K562 (cell line): ENCODE data around the gene IFT122. TPM values are rescaled to one million over a fixed set of nuclear protein-coding genes. Genes with fewer than 3 reads are reported as not detected.

Experiments
- ATAC-seq: fragments of 200-7000 bp; cut with Tn5 transposase; 3 replicates; pipeline ENCODE4 v1.9.1; 2020; ENCODE audit warnings: moderate library complexity
- BruUV-seq: library from RNA; stranded (reverse); fragments of 400-500 nt; replicated peaks from 2 replicates; lab custom pipeline; 2021; lab: Mats Ljungman, UMichigan
- CTCF ChIA-PET: fragments of 300-600 bp; formaldehyde crosslinking; extraction: SDS; loops from one replicate; lab custom pipeline; 2021; ENCODE audit warnings: low intra/inter-chr PET ratio; lab: Yijun Ruan, JAX
- POLR2A ChIA-PET: fragments of 300-600, 350-650 bp; sonication (Branson Sonifier 250); formaldehyde crosslinking; extraction: SDS; loops from one replicate; lab custom pipeline; 2021; ENCODE audit warnings: antibody characterized with exemption, inconsistent platforms; lab: Yijun Ruan, JAX
- DNase-seq, 4 experiments: peaks; one replicate each; pipeline versions ENCODE4 v3.0.0 to v3.0.0-alpha.2; 2011 to 2018; ENCODE audit warnings: low spot score in 3 of 4, mixed read lengths in 3 of 4; ENCODE audit errors: extremely low read depth in 1 of 4
- FAIRE-seq: peaks from 2 replicates; lab custom pipeline; 2011; peaks lifted over from hg19 to GRCh38; lab: Jason Lieb, UNC
- H2AFZ ChIP-seq: 2 replicates; pipeline ENCODE4 v1.6.0; 2011; ENCODE audit warnings: low read depth, low read length, control low read depth, inconsistent platforms
- H3K27ac ChIP-seq: fragments of 200-600 bp; 3 replicates; pipeline ENCODE4 v1.8.0; 2011; ENCODE audit warnings: low read depth, mild to moderate bottlenecking, control low read depth, inconsistent platforms, low read length, moderate library complexity, mixed read lengths; ENCODE audit errors: extremely low read depth
- H3K27me3 ChIP-seq, 2 experiments: fragments of 300-600 bp in 1 of 2; 2 replicates in 1 of 2; 3 replicates in 1 of 2; pipeline versions ENCODE4 v1.6.0 to v1.8.0; 2011; ENCODE audit warnings: inconsistent platforms in 2 of 2, low read length in 2 of 2, mild to moderate bottlenecking in 1 of 2, mixed read lengths in 1 of 2, moderate library complexity in 1 of 2; ENCODE audit not compliant: control insufficient read depth in 2 of 2, insufficient read depth in 2 of 2
- H3K36me3 ChIP-seq: fragments of 300-600 bp; 3 replicates; pipeline ENCODE4 v1.8.0; 2011; ENCODE audit warnings: mild to moderate bottlenecking, low read length, inconsistent platforms; ENCODE audit not compliant: control insufficient read depth, insufficient read depth
- H3K4me1 ChIP-seq, 2 experiments: fragments of 200-600 bp in 1 of 2; replicated peaks in 1 of 2; 2 replicates in 1 of 2; 3 replicates in 1 of 2; pipeline versions ENCODE4 v1.5.1 to v1.8.0; 2011; ENCODE audit warnings: inconsistent platforms in 2 of 2, low read length in 2 of 2, mild to moderate bottlenecking in 1 of 2, mixed read lengths in 1 of 2, moderate library complexity in 1 of 2; ENCODE audit not compliant: control insufficient read depth in 2 of 2, insufficient read depth in 2 of 2
- H3K4me2 ChIP-seq: 2 replicates; pipeline ENCODE4 v1.6.1; 2011; ENCODE audit warnings: low read length, control low read depth, inconsistent platforms, mixed read lengths; ENCODE audit not compliant: insufficient read depth
- H3K4me3 ChIP-seq: fragments of 200-600 bp; sonication (generic), shearing (Covaris generic); 2 replicates; pipeline ENCODE4 v1.5.1; 2016; ENCODE audit warnings: control low read depth, inconsistent platforms
- H3K79me2 ChIP-seq: fragments of 200-600 bp; 3 replicates; pipeline ENCODE4 v1.8.0; 2011; ENCODE audit warnings: low read length, inconsistent platforms; ENCODE audit not compliant: control insufficient read depth, insufficient read depth
- H3K9ac ChIP-seq, 2 experiments: 2 replicates each; pipeline versions ENCODE4 v1.6.0 to v1.6.1; 2011; ENCODE audit warnings: low read depth in 2 of 2, low read length in 2 of 2, control low read depth in 1 of 2, inconsistent platforms in 1 of 2, mild to moderate bottlenecking in 1 of 2, mixed read lengths in 1 of 2; ENCODE audit not compliant: insufficient read depth in 1 of 2
- H3K9me1 ChIP-seq: one replicate; pipeline ENCODE4 v1.6.0; 2011; ENCODE audit warnings: inconsistent platforms, mild to moderate bottlenecking, low read length, moderate library complexity; ENCODE audit not compliant: control insufficient read depth, insufficient read depth
- H3K9me3 ChIP-seq: replicated peaks from 2 replicates; pipeline ENCODE4 v1.5.1; 2011; ENCODE audit warnings: low read depth, low read length, inconsistent platforms; ENCODE audit not compliant: control insufficient read depth, insufficient read depth
- H4K20me1 ChIP-seq: replicated peaks from 2 replicates; pipeline ENCODE4 v1.6.1; 2011; ENCODE audit warnings: low read length, inconsistent platforms, mixed read lengths; ENCODE audit not compliant: control insufficient read depth, insufficient read depth
- CREB3L1 ChIP-seq: fragments of 450-650 bp; IDR thresholded peaks from 2 replicates; pipeline ENCODE4 v1.6.1; 2014; ENCODE audit warnings: low read depth, mild to moderate bottlenecking, moderate library complexity, borderline replicate concordance
- RBBP5 ChIP-seq: fragments of 200-600 bp; sonication (generic); IDR thresholded peaks from 2 replicates; pipeline ENCODE4 v1.6.1; 2012; ENCODE audit warnings: borderline replicate concordance, mild to moderate bottlenecking, low read length, control low read depth, inconsistent platforms; ENCODE audit not compliant: insufficient read depth, poor library complexity, severe bottlenecking
- SP2 ChIP-seq: IDR thresholded peaks from 2 replicates; pipeline ENCODE4 v1.6.1; 2011; ENCODE audit warnings: mild to moderate bottlenecking, low read depth, low read length, moderate library complexity; ENCODE audit not compliant: poor library complexity, severe bottlenecking; ENCODE audit errors: extremely low read depth
- TBL1XR1 ChIP-seq, 2 experiments: IDR thresholded peaks; 2 replicates each; pipeline ENCODE4 v1.6.1; 2012; ENCODE audit warnings: improper control_type of control experiment in 2 of 2, low read length in 2 of 2, mild to moderate bottlenecking in 1 of 2
- YY1 ChIP-seq, 3 experiments: IDR thresholded peaks; 2 replicates each; pipeline ENCODE4 v1.6.1; 2011; ENCODE audit warnings: low read length in 2 of 3, mild to moderate bottlenecking in 2 of 3, moderate library complexity in 2 of 3, borderline replicate concordance in 1 of 3, control low read depth in 1 of 3, low read depth in 1 of 3; ENCODE audit not compliant: insufficient read depth in 3 of 3, insufficient replicate concordance in 2 of 3, control insufficient read depth in 1 of 3, insufficient read length in 1 of 3; ENCODE audit errors: extremely low read depth in 1 of 3
- ZBTB33 ChIP-seq: sonication (generic); formaldehyde crosslinking; IDR thresholded peaks from 2 replicates; pipeline ENCODE4 v1.8.1; 2023; ENCODE audit warnings: mild to moderate bottlenecking, missing genetic modification reagents
- ZNF121 ChIP-seq: sonication (generic); formaldehyde crosslinking; conservative IDR thresholded peaks from 2 replicates; pipeline ENCODE4 v1.8.0; 2022; ENCODE audit warnings: missing genetic modification reagents
- WGBS: fragments of 100-300 bp; shearing (Covaris generic); methylation state at CpG from one replicate; pipeline ENCODE4 v1.1.6; 2016; ENCODE audit warnings: low coverage, mixed read lengths; ENCODE audit not compliant: insufficient coverage; ENCODE audit errors: missing lambda C conversion rate; 5-methylcytosine and 5-hydroxymethylcytosine counted together
- in situ Hi-C: fragments of 300-500 bp; cut with MboI; formaldehyde crosslinking; loops from 4 replicates; pipeline ENCODE4 v1.15.0; 2018; ENCODE audit warnings: inconsistent platforms, mixed read lengths
- intact Hi-C: fragments of 100-400 bp; cut with micrococcal nuclease; formaldehyde crosslinking; loops from 2 replicates; pipeline ENCODE4 v1.14.2; 2022
- polyA plus RNA-seq, 8 experiments: library from polyadenylated mRNA; depleted of rRNA in 4 of 8; stranded (reverse) in 5 of 8; unstranded in 3 of 8; fragments of >200 nt; fragmentation: Nextera tagmentation in 2 of 8; fragmentation: Illumina TruSeq in 1 of 8; extraction: Ambion mirVana in 2 of 8; extraction: Trizol in 1 of 8; gene quantifications; 2 replicates each; pipeline versions ENCODE4 v1.2.1 to v1.2.3, GENCODE V29; 2011 to 2014; ENCODE audit warnings: inconsistent platforms in 1 of 8, missing spikeins in 1 of 8
- total RNA-seq, 7 experiments: library from RNA; depleted of rRNA in 6 of 7; stranded (reverse); fragments of >200 nt in 6 of 7; fragmentation: Illumina TruSeq in 2 of 7; extraction: Trizol in 2 of 7; gene quantifications; 2 replicates each; pipeline versions ENCODE4 v1.2.1 to v1.2.3, GENCODE V29; 2011 to 2021; ENCODE audit warnings: low replicate concordance in 1 of 7

IFT122 gene
- total and polyA plus RNA-seq, 9 of the 15 experiments (the other 6 are each of a cell fraction or from before 2014, with no cell fraction given) = 2.4 to 11.5 (median 7.7) TPM

- TF ChIP-seq SP2 (no peak), TBL1XR1 (IDR thresholded peaks at IDR 0.05; ENCODE audit: low read length in 2 of 2) (no peak)
These were observed 33.7 kb downstream of the IFT122 start (continued) for GRCh38 chr3:129473769-129474152.

GRCh38 chr3:129474984-129475804 lies 35.2 kb downstream of the IFT122 start:
- no peaks in the 10 kb centered on the region for H3K27me3 ChIP-seq
- H3K4me2 ChIP-seq = no peak overlapping the region
- H3K9me1 ChIP-seq = no peaks in the 10 kb centered on the region
- peaks cover 0 to 3% of the 10 kb centered on the region in 2 experiments; a peak in 3 of 5 replicates for H3K4me1 ChIP-seq
- in situ Hi-C loops (no loop called here), intact Hi-C loops (no loop called here)
- WGBS = 73% methylated on average over 10 of the region's 10 CpGs
- no peaks in the 10 kb centered on the region for H3K9me3 ChIP-seq
- no TSS peak for BruUV-seq
- ATAC-seq = no peak
- no peak overlapping the region for H3K9ac ChIP-seq
- H3K27ac ChIP-seq = no peak overlapping the region
- no peaks in the 10 kb centered on the region for H4K20me1 ChIP-seq
- no peak overlapping the region for H2AFZ ChIP-seq
- no peak overlapping the region for H3K4me3 ChIP-seq
- no peaks in the 10 kb centered on the region for H3K79me2 ChIP-seq
- no peak for DNase-seq
- ChIA-PET POLR2A (interaction anchor here (1.0 to 1.3 kb wide), 2 partner anchors 11 to 62 kb away, joined by 5 to 7 read pairs; no protein-coding TSS in a partner anchor), CTCF (no interaction called here)
- FAIRE-seq = no peak
- TF ChIP-seq ZNF121 (CRISPR knock-in tag) = peak; percentile 93
- TF ChIP-seq ZBTB33 (CRISPR knock-in tag) = peak; percentile 82
- no peak for TF ChIP-seq RBBP5
- peak in 1 of 3 experiments; percentile 20 for TF ChIP-seq YY1 (IDR thresholded peaks at IDR 0.05; ENCODE audit: borderline replicate concordance in 1 of 3, control insufficient read depth in 1 of 3, extremely low read depth in 1 of 3, insufficient read depth in 3 of 3, insufficient read length in 1 of 3, insufficient replicate concordance in 2 of 3, low read depth in 1 of 3, low read length in 2 of 3)
- TF ChIP-seq CREB3L1 = no peak
- peaks cover 21% of the 10 kb centered on the region; the same call in 1 of the 3 replicates for H3K36me3 ChIP-seq
